ENCODE results near the gene SH3PXD2A. TPM values are rescaled to one million over a fixed set of nuclear protein-coding genes. Genes with fewer than 3 reads are reported as not detected.

SH3PXD2A gene
- total and polyA plus RNA-seq, 10 of the 15 experiments (the other 5 are each of a cell fraction or from before 2014, with no cell fraction given): 0.63 to 14.0 (median 4.4) TPM

GRCh38 chr10:103720328-103720963, 134.9 kb downstream of the SH3PXD2A start:
- SMC1A ChIA-PET (ENCODE audit: uncharacterized antibody, unreplicated experiment): no interaction called here
- no peaks in the 10 kb centered on the region for H3K79me2 ChIP-seq (ENCODE audit: control insufficient read depth, insufficient read depth, low read length)
- H2AFZ ChIP-seq (ENCODE audit: control insufficient read depth, low read depth, low read length): no peak overlapping the region
- ATAC-seq: no peak; the same call in 2 of the 3 replicates
- intact Hi-C loops (cut with micrococcal nuclease; ENCODE audit: unreplicated experiment): no loop called here
- no peaks in the 10 kb centered on the region for H3K9me3 ChIP-seq (replicated peaks; ENCODE audit: control insufficient read depth, insufficient read depth, low read length)
- BruUV-seq (replicated peaks): no TSS peak
- RAD21 ChIA-PET (ENCODE audit: unreplicated experiment): no interaction called here
- H4K20me1 ChIP-seq (ENCODE audit: control insufficient read depth, insufficient read depth): no peaks in the 10 kb centered on the region
- CTCF ChIA-PET: interaction anchor here (1.7 to 1.8 kb wide), 2 partner anchors 136 to 138 kb away, joined by 4 to 5 read pairs; no protein-coding TSS in a partner anchor
- H3K4me1 ChIP-seq (ENCODE audit: control insufficient read depth, insufficient read depth, low read length): no peaks in the 10 kb centered on the region
- in situ Hi-C loops (cut with MboI): no loop called here
- no peak overlapping the region for H3K9ac ChIP-seq (ENCODE audit: control insufficient read depth, insufficient read depth, low read length)
- no peak for FAIRE-seq
- H3K4me3 ChIP-seq: no peak overlapping the region
- H3K27ac ChIP-seq (ENCODE audit: control insufficient read depth, insufficient read depth): no peak overlapping the region
- H3K4me2 ChIP-seq (ENCODE audit: control insufficient read depth, insufficient read depth): no peak overlapping the region
- no peaks in the 10 kb centered on the region for H3K36me3 ChIP-seq (ENCODE audit: control insufficient read depth in 2 of 2, insufficient read depth in 2 of 2, low read length in 1 of 2)
- POLR2A ChIA-PET: no interaction called here
- 59% methylated on average over 17 of the region's 17 CpGs for WGBS (ENCODE audit: insufficient coverage, insufficient replicate concordance, low lambda C conversion rate, missing lambda C conversion rate)
- peaks cover 0 to 5% of the 10 kb centered on the region in 2 experiments; a peak in 2 of 4 replicates for H3K27me3 ChIP-seq (replicated peaks in 1 of 2; ENCODE audit: control insufficient read depth in 2 of 2, insufficient read depth in 2 of 2, low read length in 1 of 2)
- no peak for DNase-seq (ENCODE audit: low read depth, low spot score)
- no peak for TF ChIP-seq STAT1 (conservative IDR thresholded peaks at IDR 0.05)
- no peak for TF ChIP-seq IRF5 (IDR thresholded peaks at IDR 0.05; ENCODE audit: borderline replicate concordance)
- no peak for TF ChIP-seq HCFC1 (IDR thresholded peaks at IDR 0.05; ENCODE audit: low read length)
- TF ChIP-seq MXI1 (IDR thresholded peaks at IDR 0.05; ENCODE audit: low read depth, low read length): no peak
- no peak for TF ChIP-seq JUND (IDR thresholded peaks at IDR 0.05; ENCODE audit: low read depth, low read length)
- no peak for TF ChIP-seq ELK1 (IDR thresholded peaks at IDR 0.05; ENCODE audit: low read depth, low read length)
- no peak for TF ChIP-seq GABPA (IDR thresholded peaks at IDR 0.05; ENCODE audit: low read depth)
- no peak for TF ChIP-seq SMAD1 (IDR thresholded peaks at IDR 0.05; ENCODE audit: low read depth, partially characterized antibody)
- TF ChIP-seq CTCF (IDR thresholded peaks at IDR 0.05 in 2 of 3, conservative IDR thresholded peaks at IDR 0.05 in 1 of 3; ENCODE audit: control insufficient read depth in 2 of 3, extremely low read depth in 1 of 3, insufficient read depth in 1 of 3, low read depth in 3 of 3, low read length in 3 of 3): no peak
- no peak for TF ChIP-seq E2F4 (IDR thresholded peaks at IDR 0.05; ENCODE audit: low read depth, low read length)

Measured in GM12878 (cell line).